ENCODE results near the gene STAT5B.
"Not testable (repeated sequence)": the region's sequence is repeated elsewhere in the genome, so short reads cannot be mapped to it uniquely, and the experiment has no call there.

The STAT5B gene

DNA sequence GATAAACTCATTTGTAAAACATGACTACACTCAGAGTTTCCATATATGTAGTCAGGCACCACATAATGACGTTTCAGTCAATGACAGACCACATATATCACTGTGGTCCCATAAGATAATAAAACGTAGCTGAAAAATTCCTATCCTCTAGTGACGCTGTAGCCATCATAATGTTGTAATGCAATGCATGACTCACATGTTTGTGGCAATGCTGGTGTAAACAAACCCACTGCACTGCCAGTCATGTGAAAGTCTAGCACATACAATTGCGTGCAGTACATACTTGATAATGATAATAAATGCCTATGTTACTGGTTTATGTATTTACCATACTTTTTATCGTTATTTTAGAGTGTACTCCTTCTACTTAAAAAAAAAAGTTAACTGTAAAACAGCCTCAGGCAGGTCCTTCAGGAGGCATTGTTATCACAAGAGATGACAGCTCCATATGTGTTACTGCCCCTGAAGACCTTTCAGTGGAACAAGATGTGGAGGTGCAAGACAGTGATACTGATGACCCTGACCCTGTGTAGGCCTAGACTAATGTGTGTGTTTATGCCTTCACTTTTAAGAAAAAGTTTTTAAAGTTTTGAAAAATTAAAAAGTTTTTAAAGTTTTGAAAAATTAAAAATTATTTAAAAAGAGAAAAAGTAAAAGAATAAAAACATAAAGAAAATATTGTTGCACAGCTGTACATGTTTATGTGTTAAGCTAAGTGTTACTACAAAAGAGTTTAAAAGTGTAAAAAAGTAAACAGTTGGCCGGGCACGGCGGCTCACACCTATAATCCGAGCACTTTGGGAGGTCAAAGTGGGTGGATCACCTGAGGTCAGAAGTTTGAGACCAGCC lies 9.0 kb downstream of the STAT5B start:
- DNase-seq, result peak; percentile 75 to 87

GRCh38 chr17:42266462-42266861 lies 9.7 kb downstream of the STAT5B start:
- no peak for DNase-seq

DNA sequence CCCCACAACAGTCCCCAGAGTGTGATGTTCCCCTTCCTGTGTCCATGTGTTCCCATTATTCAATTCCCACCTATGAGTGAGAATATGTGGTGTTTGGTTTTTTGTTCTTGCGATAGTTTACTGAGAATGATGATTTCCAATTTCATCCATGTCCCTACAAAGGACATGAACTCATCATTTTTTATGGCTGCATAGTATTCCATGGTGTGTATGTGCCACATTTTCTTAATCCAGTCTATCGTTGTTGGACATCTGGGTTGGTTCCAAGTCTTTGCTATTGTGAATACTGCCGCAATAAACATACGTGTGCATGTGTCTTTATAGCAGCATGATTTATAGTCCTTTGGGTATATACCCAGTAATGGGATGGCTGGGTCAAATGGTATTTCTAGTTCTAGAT lies 11.8 kb downstream of the STAT5B start:
- not testable (repeated sequence) for DNase-seq

DNA sequence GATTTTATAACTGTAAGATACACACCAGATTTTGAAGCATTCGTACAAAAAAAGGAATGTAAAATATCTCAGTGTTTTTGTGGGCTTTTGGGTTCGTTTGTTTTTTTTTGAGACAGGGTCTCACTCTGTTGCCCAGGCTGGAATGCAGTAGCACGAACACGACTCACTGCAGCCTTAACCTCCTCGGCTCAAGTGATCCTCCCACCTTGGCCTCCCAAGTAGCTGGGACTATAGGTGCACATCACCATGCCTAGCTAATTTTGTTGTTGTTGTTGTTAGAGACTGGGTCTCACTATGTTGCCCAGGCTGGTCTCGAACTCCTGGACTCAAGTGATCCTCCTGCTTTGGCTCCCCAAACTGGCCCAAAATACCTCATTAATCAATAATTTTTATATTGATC lies 15.9 kb downstream of the STAT5B start:
- no peak for DNase-seq

GRCh38 chr17:42255445-42255844 lies 20.7 kb downstream of the STAT5B start:
- no peak for DNase-seq

DNA sequence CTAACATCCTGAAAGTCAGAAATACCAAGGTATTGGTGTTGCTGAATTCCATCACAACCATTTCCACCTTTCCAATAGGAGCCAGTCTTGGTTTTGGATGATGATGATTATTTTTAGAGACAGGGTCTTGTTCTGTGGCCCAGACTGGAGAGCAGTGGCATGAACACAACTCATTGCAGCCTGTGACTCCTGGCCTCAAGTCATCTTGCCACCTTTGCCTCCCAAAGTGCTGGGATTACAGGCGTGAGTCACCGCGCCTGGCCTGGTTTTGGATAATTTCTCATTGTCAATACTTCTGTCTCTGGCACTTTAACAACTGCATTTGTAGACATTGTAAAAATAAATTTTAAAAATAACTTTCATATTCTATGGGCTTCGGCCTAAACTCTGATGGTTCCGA lies 22.6 kb downstream of the STAT5B start:
- DNase-seq, result no peak

DNA sequence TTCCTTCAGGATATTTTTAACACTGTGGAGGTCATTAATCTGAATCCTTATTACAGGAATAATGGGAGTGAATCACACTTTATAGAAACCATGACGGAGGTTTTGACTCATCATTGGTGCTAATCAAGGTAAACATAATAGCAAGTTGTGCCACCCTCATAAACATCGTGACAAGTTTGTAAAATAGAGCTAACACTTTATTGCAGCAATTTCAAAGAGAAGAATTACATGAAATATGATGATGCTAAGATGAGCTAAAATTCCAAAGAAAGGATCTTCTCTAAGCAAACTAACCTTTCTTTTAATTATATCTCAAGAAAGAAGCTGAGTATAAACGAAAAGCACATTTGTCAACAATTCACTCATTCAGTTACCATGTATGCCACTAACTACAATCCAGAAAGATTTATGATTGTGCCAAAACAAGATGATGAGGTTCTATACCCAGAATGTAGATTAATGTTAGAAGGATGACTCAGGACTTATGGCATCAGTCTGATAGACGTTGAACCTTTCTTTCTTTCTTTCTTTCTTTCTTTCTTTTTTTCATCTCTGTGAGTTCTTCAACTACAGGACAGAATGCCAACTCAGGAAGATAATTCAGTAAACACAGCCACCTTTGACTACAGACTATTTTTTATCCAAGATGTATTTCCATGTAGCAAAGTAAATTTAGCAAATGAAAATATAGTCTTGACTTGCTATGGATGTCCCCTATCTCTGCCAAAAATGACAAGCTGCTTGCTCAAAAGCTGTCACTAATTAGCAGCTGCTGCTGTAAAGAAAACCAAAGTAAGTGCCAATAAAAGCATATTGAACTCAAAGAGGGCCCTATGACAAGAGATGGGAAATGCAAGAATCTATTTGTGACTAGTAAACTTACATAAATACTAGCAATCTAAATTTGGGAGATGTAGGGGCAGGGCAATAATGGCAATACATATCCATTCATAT lies 23.3 kb downstream of the STAT5B start:
- DNase-seq, result no peak

DNA sequence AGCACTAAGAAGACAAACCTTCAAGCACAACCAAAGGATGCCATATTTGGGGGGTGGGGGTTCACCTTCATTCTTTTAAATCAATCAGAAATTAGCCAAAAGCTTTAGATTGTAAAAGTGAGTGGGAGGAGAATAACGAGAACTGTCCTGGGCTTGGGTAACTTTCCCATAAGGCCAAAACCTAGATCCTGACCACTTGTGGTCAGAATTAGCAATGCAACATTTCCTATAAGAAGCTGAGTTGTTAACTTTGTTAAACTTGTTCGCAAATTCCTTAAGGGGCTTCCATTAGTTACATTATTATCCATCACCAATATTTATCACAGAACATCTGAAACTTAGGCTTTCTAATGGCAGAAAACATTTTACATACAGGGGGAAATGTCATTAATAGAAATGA lies 25.1 kb downstream of the STAT5B start:
- DNase-seq, result no peak

DNA sequence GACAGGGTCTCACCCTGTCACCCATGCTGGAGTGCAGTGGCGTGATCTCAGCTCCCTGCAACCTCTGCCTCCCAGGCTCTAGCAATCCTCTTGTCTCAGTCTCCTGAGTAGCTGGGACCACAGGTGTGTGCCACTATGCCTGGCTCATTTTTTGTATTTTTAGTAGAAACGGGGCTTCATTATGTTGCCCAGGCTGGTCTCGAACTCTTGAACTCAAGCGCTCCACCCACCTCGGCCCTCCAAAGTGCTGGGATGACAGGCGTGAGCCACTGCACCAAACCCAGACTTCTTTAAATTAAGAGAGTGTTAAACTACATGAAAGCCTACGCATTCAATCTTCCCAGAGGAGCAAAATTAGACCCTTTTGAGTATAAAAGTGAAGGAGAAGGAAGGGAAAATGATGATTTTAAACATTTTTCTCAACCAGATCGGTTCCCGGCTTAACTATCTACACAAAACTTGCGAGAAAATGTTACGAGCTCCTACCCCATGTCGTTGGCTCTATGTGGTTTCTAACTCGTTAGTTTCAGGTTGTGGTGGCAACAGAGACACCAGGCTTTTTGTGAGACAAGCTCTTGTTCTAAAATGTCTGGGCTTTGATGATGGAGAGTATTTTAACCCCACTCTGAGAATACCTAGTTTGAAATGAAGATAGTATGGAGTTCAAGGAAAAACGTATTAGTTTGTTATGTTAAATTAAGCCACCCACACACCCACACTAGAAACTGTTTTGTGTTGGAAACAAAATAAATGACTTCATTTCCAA lies 26.3 kb downstream of the STAT5B start:
- peak; percentile 70 to 83 for DNase-seq

GRCh38 chr17:42248351-42249179 lies 27.6 kb downstream of the STAT5B start:
- DNase-seq, result peak; percentile 89 to 91

GRCh38 chr17:42247734-42248133 lies 28.5 kb downstream of the STAT5B start:
- DNase-seq, result no peak

GRCh38 chr17:42246515-42246914 lies 29.7 kb downstream of the STAT5B start:
- peak in 1 of 2 donors; percentile 33 for DNase-seq

DNA sequence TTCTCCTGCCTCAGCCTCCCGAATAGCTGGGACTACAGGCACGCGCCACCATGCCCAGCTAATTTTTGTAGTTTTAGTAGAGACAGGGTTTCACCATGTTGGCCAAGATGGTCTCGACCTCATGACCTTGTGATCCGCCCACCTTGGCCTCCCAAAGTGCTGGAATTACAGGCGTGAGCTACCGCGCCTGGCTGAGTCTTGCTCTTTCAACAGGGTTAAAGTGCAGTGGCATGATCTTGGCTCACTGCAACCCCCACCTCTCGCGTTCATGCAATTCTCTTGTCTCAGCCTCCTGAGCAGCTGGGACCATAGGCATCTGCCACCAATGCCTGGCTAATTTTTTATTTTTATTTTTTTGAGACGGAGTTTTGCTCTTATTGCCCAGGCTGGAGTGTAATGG lies 31.0 kb downstream of the STAT5B start:
- DNase-seq, result not testable (repeated sequence)

DNA sequence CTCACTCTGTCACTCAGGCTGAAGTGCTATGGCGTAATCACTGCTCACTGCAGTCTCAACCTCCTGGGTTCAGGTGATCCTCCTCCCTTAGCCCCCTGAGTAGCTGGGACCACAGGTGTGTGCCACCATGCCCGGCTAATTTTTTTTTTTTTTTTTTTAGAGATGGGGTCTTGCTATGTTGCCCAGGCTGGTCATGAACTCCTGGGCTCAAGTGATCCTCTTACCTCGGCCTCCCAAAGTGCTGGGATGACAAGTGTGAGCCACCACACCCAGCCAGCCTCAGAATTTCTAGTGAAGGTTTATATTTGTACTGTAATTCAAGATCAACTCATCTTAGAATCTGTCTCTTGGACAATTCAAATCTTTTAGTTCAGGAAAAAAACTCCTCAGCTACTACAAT lies 32.1 kb downstream of the STAT5B start:
- DNase-seq, result not testable (repeated sequence)

GRCh38 chr17:42243493-42243982 lies 32.7 kb downstream of the STAT5B start:
- no peak for DNase-seq

- no peak for DNase-seq
These were observed 34.3 kb downstream of the STAT5B start for GRCh38 chr17:42241871-42242270.

DNA sequence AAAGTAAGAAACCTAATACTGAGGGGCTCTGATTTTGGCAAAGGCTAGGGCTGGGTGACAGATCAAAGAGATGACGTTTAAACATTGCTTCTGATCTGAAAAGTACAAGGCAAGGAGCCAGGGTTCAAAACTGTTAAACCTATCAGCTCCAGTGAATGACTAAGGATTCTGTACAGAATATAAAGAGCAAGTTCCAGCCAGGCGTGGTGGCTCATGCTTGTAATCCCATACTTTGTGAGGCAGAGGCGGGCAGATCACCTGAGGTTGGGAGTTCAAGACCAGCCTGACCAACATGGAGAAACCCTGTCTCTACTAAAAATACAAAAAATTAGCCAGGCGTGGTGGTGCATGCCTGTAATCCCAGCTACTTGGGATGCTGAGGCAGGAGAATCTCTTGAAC lies 35.3 kb downstream of the STAT5B start:
- DNase-seq, result not testable (repeated sequence)

DNA sequence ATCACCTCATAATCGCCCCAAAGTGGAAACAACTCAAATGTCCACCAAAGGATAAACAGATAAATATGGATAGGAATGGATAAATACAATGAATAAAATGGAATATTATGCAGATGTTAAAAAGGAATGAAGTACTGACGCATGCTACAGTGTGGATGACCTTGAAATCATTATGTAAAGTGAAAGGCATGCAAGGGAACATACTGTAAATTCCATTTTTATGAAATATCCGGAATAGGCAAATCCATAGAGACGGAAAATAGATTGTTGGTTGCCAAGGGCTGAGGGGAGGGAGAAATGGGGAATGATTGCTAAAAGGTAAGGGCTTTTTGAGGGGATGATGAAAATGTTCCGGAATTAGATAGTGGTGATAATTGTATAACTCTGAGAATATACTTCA lies 36.0 kb downstream of the STAT5B start:
- DNase-seq, result no peak

DNA sequence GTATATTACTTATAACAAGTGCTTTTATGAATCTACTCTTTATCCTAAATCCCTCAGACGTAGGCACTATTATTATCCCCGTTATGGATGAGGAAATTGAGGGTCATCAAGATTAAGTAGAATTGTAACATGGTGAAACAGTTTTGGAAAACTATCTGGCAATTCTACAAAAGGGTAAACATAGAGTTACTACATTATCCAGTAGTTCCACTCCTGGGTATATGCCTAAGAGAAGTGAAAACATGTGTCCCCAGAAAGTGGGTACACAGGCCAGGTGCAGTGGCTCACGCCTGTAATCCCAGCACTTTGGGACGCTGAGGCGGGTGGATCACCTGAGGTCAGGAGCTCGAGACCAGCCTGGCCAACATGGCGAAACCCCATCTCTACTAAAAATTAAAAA lies 36.6 kb downstream of the STAT5B start:
- not testable (repeated sequence) for DNase-seq

GRCh38 chr17:42236760-42237159 lies 39.4 kb downstream of the STAT5B start:
- DNase-seq, result no peak

GRCh38 chr17:42233994-42234393 lies 42.2 kb downstream of the STAT5B start:
- DNase-seq, result no peak

DNA sequence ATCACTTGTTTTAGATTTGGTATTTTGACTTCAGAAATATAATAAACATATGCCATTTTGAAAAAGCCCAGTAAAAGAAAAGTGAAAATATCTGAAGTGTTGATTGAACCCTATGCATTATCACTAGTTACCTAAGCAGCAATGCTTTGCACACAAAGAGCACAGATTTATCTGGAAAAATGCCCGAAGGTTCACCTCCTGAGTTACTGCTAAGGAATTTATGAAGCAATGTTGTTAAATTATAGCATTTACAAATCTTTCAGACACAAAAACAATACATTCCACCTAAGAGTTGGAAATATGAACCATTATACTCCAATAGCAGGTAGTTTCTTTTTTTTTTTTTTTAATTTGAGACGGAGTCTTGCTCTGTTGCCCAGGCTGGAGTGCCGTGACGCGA lies 43.0 kb downstream of the STAT5B start:
- no peak for DNase-seq
